G401.6 (cell line): ENCODE data around the gene LILRB2.
"Not testable (repeated sequence)": the region's sequence is repeated elsewhere in the genome, so short reads cannot be mapped to it uniquely, and the experiment has no call there.

Source experiments
- FAIRE-seq: peaks from 2 replicates; lab custom pipeline; 2012; peaks lifted over from hg19 to GRCh38; lab: Jason Lieb, UNC

LILRB2 gene

DNA sequence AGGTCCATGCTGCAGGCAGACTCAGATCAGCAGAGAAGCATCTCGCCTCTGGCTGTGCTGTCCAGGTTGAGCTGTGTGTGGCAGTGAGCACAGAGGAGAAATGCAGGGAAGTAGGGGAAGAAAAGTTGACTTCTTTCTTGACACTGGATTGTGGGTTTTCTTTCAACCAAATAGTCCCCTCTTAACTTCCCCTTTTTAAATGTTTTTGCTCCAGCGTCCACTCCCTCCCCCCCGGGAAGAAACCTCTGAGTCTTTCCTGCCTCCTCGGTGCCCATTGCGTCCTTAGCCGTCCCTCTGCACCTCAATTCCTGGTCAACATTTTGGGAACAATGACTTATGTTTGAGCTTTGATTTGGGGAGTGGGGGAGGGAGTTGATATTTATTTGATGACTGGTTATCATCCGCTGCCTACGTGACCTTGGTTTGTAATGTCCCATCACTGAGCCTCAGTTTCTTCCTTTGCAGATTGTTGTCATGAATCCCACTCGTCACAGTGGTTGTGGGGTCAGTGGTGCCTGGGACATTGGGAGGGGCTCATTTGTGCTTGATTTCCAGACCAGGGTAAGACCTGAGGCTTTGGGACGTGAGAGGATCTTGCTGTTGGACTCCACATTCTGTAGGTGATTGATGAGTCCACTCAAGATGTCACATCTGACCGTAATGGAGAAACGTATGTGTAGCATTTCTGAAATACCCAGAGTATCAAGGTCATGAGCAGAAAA, at the start of gene LILRB2:
Gene LILRB2 (minus strand): TSS at position 104 of the 722 bp plus-strand sequence. CDS start 614 bp downstream, outside the sequence.
- no peak for FAIRE-seq

DNA sequence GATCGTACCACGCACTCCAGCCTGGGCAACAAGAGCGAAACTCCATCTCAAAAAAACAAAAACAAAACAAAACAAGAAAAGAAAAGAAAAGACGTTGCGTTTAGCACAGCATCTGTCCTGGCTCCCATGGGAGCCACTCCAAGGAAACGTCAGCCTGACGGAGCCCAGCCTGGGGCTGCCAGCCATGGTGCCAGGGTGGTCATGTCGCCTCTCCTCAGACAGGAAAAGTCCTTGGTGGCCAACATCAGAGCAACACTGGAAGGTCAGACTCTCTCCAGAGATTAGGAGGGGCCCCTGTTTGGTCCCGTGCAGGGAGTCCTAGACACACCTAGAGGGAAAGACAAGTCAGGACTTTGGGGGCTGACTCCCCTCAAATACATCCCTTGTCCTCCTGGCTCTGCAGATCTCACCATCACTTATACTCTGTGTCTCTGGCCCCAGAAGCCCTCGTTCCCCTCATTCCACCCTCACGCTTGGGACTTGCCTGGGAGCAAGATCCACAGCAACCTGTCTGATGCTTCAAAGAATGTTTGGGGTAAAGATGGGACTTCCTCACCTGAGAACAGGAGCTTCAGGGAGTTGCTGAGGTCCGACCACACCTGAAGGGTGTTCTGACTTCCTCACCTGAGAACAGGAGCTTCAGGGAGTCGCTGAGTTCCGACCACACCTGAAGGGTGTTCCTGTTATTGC, 48.7 kb upstream of the LILRB2 start:
- no peak for FAIRE-seq

DNA sequence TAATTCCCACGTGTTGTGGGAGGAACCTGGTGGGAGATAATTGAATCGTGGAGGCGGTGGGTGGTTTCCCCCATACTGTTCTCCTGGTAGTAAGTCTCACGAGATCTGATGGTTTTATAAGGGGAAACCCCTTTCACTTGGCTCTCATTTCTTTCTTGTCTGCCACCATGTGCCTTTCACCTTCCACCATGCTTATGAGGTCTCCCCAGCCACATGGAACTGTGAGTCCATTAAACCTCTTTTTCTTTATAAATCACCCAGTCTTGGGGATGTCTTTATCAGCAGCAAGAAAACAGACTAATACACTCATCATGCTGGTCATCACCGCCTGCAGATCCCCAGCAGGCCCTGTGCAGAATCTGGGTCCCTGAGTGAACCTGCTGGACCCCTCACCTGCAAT, 47.9 kb upstream of the LILRB2 start:
- not testable (repeated sequence) for FAIRE-seq

DNA sequence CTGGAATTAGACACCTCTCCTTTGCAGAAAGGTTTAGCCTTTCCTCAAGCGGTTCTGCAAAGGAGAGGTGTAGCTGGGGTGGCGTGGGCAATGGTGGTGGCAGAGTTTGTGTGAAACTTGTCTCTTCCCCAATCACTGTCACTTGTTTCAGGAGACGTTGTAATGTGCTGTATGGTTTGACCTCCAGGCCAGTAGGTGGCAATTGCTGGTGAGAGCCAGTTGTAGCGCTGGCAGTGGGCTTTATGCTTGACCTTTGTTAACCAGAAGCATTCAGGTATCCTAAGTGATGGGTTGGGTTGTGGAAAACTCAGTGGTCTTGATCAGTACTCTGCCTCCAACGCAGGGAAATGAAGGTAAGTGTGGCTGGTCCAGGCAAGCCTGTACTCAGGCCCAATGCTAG, 44.7 kb upstream of the LILRB2 start:
- no peak for FAIRE-seq

DNA sequence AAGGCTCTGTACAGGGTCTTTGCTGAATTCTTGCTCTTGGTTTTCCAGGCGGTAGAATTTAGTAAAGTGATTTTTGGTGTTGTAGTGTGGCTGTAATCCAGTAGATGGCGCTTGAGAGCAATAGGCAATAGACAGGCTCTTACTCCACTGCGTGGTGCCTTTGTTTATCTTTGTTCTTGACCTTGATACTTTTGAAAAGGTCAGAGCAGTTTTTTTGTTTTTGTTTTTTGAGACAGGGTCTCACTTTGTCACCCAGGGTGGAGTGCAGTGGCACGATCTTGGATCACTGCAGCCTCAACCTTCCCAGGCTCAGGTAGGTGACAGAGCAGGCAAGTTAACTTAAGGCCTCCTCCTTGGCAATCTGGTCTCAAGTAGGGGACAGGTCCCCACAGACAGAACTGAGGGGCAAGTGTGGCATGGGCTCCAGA, 44.3 kb upstream of the LILRB2 start:
- peak; percentile 59 for FAIRE-seq

DNA sequence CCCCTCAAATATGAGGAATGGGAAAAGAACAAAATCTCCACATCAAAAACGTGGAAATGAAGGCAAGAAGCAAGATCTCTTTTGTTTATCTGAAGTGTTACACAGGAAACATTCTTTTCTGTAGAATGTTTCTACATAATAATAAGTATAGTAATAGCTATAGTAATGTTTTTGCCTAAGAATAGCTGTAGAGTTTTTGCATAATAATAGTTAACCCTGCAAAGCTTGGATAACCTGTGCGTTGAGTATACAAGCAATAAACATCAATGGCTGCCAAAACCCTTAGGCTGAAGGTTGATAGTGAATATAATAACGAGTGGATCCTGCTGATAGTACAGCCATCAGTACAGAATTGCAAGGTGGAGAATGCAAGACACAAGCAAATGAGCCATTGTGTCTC, 43.2 kb upstream of the LILRB2 start:
- no peak for FAIRE-seq

DNA sequence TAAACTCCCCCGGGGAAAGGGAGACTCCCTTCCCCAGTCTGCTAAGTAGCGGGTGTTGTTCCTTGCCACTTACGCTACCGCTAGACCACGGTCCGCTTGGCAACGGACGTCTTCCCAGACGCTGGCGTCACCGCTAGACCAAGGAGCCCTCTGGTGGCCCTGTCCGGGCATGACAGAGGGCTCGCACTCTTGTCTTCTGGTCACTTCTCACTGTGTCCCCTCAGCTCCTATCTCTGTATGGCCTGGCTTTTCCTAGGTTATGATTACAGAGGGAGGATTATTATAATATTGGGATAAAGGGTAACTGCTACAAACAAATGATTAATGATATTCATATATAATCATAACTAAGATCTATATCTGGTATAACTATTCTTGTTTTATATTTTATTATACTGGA, 42.0 kb upstream of the LILRB2 start:
- not testable (repeated sequence) for FAIRE-seq

DNA sequence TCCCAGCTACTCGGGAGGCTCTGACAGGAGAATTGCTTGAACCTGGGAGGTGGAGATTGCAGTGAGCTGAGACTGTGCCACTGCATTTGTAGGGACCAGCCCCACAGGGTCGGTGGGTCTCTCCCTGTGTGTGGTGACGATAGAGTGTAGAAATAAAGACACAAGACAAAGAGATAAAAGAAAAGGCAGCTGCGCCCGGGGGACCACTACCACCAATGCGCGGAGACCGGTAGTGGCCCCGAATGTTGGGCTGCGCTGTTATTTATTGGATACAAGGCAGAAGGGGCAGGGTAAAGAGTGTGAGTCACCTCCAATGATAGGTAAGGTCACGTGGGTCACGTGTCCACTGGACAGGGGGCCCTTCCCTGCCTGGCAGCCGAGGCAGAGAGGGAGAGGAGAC, 41.4 kb upstream of the LILRB2 start:
- FAIRE-seq, result not testable (repeated sequence)

DNA sequence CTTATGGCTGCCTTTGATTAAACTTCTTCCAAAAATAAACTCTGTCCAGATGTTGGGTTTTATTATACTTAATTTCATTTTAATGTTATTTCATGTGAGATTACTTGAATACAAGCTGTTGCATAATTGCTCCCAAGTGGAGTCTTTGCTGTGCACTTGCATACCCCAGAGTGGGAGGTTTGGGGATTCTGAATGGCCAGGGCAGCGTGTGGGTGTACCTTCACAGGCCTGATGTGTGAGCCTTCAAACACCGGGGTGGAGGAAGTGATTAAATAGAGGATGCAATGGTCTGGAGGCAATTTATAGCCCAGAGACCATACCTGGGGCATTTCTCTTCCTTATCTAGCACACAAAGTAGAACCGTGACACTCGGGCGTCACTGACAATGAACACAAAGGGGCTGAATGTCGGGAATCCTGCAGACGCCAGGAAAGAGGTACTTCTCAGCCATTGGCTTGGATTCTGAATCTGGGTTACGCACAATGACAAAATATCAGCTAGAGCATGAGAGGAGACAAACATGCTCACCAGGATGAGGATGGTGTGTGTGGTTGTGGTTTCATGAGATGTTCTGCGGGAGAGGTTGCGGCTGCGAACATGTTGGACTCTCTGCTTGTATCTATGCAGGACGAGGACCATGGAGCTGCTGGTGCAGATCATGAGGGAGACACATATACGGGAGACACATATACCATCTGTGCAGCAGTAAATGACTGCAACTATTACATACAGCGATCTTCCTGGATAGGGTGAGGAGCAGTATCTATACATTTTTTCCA, 39.2 kb upstream of the LILRB2 start:
- no peak for FAIRE-seq

DNA sequence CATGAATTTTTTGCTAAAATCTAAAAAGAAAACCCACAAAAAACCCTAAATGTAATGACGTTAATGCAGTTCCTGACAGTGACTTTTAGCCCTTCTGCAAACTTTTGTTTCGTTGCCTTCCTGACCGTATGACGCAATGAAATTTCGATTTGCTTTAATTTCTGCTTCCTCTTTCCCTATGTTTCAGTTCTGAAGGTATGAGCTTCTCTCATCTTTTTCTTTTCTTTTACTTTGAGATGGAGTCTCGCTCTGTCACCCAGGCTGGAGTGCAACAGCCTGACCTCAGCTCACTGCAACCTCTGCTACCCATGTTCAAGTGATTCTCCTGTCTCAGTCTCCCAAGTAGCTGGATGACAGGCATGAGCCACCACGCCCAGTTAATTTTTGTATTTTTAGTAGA, 38.1 kb upstream of the LILRB2 start:
- FAIRE-seq, result no peak

DNA sequence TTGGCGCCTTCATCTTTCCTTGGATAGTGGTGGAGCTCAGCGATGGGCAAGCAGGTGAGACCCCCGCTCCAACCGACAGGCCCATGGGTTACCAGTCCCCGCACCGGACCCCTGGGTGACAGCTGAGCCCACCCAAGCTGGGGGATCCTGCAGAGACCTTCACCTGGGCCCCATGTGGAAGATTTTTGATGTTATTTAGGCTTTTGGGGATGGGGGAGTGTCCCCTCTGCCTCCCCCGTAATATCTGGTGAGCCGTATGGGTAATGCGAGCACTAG, 37.0 kb upstream of the LILRB2 start:
- no peak for FAIRE-seq

DNA sequence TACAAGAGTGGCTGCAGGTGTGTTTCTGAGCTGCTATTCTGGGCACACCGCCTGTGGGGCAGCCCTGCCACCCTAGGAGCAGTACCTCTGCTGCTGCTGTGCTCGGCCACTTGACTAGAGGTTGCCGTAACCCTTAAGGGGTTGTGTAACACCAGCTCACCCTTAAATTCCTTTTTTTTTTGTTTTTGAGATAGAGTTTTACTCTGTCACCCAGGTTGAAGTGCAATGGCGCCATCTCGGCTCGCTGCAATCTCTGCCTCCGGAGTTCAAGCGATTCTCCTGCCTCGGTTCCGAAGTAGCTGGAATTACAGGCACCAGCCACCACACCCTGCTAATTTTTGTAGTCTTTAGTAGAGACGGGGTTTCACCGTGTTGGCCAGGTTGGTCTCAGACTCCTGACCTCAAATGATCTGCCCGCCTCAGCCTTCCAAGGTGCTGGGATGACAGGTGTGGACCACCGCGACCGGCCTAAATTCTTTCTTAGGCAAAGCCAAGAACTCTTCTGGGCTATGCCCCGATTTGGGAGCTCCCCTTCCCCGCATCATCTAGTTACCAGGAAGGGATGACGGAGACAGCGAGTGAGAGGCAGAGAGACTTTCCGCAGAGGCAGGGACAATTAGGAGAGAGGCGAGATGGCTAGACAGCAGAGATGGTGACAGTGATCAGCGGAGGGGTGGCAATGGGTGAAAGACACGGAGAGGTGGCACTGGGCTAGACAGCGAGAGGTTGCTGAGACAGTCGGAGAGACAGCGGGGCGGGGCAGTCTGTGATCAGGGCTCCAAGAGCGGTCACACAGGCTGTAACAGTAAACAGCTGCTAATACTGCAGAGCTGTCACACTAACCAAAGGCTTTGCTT, 36.4 kb upstream of the LILRB2 start:
- no peak for FAIRE-seq

DNA sequence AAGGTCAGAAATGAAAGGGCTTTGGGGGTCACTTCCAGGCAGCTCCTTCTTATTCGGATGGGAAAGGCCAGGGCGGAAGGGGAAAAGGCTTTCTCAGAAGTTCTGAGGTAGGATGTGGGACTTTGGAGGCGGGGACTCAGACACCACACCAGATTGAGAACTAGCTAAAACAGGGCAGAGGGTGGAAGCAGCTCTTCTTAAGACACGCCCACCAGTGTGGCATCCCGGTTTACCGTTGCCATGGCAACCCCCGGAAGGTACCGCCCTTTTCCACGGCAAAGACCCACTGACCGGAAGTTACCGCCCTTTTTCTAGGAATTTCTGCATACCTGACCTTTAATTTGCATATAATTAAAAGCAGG, 35.8 kb upstream of the LILRB2 start:
- FAIRE-seq, result no peak

DNA sequence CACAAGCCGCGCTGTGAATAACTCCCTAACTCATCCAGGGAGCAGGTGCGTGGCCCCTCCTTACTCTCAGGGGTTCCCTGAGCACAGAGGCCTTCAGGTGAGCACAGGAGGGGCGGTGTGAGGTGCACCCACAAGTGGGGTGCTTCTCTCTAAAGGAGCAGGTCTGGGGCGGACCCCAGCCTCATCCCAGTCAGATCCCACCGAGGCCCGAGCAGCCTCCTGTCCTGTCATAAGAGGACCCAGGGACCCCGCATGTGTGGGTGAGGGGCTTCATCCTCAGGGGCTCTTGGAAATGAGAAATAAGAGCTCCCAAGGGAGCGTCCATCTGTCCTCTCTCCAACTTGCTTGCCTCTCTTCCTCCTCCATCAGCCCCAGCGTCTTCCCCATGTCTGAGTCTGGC, 35.0 kb upstream of the LILRB2 start:
- no peak for FAIRE-seq

DNA sequence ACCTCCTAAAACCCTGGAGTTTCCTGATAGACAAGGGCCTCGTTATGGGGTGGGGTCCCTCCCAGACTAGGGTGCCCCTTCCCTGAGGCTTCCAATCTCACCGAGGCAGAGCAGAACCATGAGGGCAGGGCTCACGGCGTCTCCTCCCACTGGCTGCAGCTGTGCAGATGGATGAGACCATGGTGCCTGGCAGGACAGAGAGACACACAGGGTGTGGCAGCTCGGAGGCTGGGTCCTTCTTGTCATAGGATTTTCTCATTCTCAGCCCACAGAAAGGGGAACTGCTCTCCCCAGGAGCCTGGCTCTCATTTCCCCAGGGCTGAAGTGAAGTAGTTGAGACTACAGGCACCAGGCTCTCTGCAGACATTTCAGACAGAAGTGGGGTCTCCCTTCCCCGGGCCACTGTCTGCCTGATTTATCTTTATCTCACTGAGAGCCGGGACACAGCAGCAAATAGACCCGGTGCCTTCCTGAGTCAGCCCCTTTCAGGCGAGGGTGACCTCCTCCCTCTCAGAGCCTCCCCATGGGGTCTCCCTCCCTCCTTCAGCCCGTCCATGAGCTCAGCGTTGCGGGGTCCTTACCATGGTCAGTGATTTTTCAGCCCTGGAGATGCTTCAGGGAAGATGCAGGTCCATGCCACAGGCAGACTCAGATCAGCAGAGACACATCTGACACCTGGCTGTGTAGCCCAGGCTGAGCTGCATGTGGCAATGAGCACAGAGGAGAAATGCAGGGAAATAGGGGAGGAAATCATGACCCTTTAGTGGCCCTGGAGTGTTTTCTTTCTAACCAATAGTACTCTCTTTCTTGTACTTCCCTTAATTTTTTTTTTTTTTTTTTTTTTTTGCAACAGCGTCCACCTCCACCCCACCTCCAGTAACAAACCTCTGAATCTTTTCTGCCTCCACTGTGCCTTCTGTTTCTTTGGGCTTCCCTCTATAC, 31.8 kb upstream of the LILRB2 start, which contains the start of gene LILRA5:
Gene LILRA5 (minus strand): TSS at position 731 of the 942 bp plus-strand sequence. CDS start 147 bp downstream, at position 584.
- FAIRE-seq, result no peak

DNA sequence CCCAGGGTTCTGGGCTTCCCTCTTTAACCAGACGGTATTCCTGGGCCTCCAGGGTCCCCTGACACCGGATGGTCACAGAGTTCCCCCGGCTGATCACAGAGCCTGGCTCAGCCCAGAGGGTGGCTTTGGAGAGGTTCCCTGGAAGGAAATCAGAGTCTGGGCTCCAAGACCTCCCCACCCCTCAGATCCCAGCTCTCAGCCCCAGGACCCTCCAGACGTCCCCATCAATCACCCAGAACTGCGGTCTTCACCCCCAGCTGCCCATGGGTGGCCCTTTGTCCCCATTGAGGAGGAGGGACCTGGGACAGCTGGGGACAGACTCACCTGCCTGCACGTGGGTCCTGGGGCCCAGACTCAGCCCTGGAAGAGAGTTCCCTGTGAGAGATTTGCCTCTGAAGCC, 31.1 kb upstream of the LILRB2 start:
- no peak for FAIRE-seq

DNA sequence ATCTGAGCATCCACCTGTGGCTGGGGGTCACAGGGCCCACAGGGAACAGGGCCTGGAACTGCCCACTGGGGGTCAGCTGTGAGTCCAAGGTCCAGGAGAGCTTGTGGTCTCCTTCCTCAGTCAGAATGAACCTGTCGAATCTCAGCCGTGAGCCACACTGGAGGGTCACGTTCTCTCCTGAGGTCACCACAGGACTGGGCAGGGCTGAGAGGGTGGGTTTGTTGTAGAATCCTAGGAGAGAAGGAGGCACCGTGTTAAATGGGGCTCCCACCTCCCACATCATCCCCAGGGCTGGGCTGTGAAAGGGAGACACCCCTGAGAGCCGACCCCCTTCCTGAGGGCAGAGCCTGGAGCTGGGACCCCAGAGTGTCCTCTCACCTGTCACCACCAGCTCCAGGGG, 30.6 kb upstream of the LILRB2 start:
- no peak for FAIRE-seq

DNA sequence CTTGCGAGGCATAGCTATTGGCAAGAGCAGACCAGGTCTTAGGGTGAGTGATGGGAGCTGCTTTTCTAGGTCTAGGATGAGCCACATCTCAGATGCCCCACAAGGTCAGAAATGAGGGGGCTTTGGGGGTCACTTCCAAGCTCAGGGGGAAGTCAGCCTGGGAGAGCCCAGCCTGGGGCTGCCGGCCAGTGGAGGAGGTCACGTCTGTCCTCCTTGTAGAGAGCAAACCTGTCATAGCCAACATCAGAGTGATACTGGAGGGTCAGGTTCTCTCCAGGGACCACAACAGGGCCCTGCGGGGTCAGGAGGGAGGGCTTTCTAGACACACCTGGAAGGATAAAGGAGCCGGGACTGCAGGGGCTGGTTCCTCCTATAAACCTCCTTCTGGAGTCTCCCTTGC, 29.6 kb upstream of the LILRB2 start:
- no peak for FAIRE-seq

DNA sequence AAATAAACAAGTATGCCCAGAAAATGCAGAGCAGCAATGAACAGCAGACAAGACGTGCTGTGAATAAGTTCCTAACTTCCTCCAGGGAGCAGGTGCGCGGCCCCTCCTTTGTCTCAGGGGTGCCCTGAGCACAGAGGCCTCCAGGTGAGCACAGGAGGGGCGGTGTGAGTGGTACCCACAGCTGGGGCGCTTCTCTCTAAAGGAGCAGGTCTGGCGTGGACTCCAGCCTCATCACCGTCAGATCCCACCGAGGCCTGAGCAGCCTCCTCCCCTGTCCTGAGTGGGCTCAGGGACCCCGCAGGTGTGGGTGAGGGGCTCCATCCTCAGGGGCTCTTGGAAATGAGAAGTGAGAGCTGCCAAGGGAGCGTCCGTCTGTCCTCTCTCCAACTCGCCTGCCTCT, 28.9 kb upstream of the LILRB2 start:
- FAIRE-seq, result no peak

DNA sequence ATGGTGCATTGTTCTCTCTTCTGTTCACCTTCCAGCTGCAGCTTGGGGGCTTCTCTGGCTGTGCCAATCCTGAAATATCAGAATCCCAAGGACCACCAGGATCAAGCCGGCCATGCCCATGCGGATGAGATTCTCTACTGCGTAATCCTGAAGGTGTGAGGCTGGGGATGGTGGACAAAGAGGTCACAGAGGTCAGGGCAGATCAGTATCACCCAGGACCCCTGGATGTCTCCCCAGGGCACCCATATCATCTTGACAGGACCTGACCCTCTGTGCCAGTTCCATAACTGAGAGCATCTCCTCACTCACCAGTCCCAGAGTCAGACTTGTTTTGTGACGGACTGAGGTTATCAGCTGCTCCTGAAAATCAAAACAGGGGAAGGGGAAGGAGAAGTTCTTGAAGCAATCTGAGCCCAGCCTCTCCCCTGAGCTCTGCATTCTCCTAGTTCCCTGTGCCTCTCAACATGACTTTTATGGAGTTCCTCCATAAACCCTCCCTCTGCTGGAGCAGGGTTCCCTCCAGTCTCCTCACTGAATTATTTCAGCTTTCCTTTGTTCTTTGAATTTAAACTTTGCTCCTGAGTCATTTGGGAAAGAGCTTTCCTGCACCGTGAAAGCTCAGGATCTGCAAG, 26.6 kb upstream of the LILRB2 start:
- FAIRE-seq, result no peak

DNA sequence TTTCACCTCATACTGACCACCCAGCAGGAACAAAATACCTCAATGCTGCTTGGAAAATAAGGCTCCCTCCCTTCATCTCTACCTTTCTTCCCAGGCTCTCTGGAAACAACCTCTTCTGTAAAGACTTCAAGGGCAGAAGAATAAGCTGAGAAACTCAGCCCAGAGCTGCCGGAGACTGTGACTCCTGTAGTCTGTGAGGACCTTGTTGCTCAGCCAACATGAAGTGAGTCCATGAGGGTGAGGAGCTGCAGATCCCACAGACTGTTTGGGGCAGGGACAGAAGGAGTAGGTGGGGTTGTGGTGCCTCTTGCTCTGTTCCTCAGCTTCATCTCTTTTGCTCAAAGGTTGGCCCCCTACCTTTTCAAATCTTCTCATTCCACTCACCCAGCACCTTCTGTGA, 24.2 kb upstream of the LILRB2 start:
- no peak for FAIRE-seq
